Suprapubic skin (tissue), 3 donors: ENCODE measurements around the gene MRRF.

ENCODE experiments used
- POLR2AphosphoS5 ChIP-seq, 3 donors: sonication (generic); formaldehyde crosslinking; IDR thresholded peaks; one replicate each; pipeline ENCODE4 v1.6.1; 2017; ENCODE audit warnings: antibody characterized with exemption in 3 of 3
- TF ChIP-seq, protein P1 (sequence below), 2 donors: fragments of 200-600 bp in 1 of 2; fragments of 450-650 bp in 1 of 2; sonication (generic) in 1 of 2; IDR thresholded peaks; one replicate each; pipeline ENCODE4 v1.5.1; 2016 to 2019; ENCODE audit warnings: antibody characterized with exemption in 2 of 2, mild to moderate bottlenecking in 1 of 2, moderate library complexity in 1 of 2

DNA sequence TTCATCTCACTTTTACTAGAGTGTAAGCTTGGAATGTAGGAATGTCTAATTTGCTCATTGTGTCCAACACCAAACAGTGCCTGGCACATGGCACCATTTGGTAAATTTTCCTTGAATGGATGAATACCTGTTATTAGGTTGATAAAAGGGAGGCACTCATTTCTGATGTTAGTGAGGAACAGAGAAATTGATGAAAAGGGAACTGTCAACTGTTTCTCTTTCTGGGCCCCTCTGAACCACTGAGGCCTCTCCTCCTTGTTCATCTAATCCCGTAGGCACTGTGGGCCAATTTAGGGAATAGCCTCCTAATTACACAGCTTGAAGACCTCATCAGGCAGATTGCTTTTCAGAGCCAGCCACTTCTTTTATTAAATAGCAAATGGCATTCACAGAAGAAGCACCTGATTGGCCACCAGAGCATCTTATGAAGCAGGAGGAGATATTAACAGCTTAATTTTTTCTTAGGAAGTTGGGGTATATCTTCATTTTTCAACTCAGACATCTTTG lies 22.6 kb downstream of the MRRF start:
- TF ChIP-seq, protein P1, sequence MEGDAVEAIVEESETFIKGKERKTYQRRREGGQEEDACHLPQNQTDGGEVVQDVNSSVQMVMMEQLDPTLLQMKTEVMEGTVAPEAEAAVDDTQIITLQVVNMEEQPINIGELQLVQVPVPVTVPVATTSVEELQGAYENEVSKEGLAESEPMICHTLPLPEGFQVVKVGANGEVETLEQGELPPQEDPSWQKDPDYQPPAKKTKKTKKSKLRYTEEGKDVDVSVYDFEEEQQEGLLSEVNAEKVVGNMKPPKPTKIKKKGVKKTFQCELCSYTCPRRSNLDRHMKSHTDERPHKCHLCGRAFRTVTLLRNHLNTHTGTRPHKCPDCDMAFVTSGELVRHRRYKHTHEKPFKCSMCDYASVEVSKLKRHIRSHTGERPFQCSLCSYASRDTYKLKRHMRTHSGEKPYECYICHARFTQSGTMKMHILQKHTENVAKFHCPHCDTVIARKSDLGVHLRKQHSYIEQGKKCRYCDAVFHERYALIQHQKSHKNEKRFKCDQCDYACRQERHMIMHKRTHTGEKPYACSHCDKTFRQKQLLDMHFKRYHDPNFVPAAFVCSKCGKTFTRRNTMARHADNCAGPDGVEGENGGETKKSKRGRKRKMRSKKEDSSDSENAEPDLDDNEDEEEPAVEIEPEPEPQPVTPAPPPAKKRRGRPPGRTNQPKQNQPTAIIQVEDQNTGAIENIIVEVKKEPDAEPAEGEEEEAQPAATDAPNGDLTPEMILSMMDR (IDR thresholded peaks at IDR 0.05) = no peak
- no peak for TF ChIP-seq POLR2AphosphoS5 (IDR thresholded peaks at IDR 0.05)
